Neural progenitor cell (in vitro differentiated cells): ENCODE data around the gene CREBRF. TPM values are rescaled to one million over a fixed set of nuclear protein-coding genes. Genes with fewer than 3 reads are reported as not detected.

ENCODE experiments used
- DNase-seq: peaks from one replicate; pipeline ENCODE4 v3.0.0-alpha.2; 2016; ENCODE audit warnings: low spot score
- H2AFZ ChIP-seq: fragments of 200-600 bp; sonication (generic); replicated peaks from 2 replicates; pipeline ENCODE4 v1.6.1; 2016; ENCODE audit warnings: antibody characterized with exemption
- H3F3A ChIP-seq: fragments of 200-600 bp; sonication (generic); 2 replicates; pipeline ENCODE4 v1.6.1; 2016; ENCODE audit warnings: antibody characterized with exemption, low read depth
- H3K27ac ChIP-seq: fragments of 200-600 bp; sonication (generic); 2 replicates; pipeline ENCODE4 v1.5.1; 2016; ENCODE audit warnings: mild to moderate bottlenecking
- H3K27me3 ChIP-seq: fragments of 200-600 bp; sonication (generic); 2 replicates; pipeline ENCODE4 v1.6.1; 2016; ENCODE audit warnings: mild to moderate bottlenecking, moderate library complexity
- H3K36me3 ChIP-seq: fragments of 200-600 bp; sonication (generic); 2 replicates; pipeline ENCODE4 v1.5.1; 2016
- H3K4me1 ChIP-seq: fragments of 200-600 bp; sonication (generic); 2 replicates; pipeline ENCODE4 v1.6.1; 2016; ENCODE audit warnings: mixed run types
- H3K4me2 ChIP-seq: fragments of 200-600 bp; sonication (generic); 2 replicates; pipeline ENCODE4 v1.6.1; 2016
- H3K4me3 ChIP-seq: fragments of 200-600 bp; sonication (generic); 2 replicates; pipeline ENCODE4 v1.5.1; 2016
- H3K79me2 ChIP-seq: fragments of 200-600 bp; sonication (generic); 2 replicates; pipeline ENCODE4 v1.6.1; 2016; ENCODE audit warnings: low read depth
- H3K9ac ChIP-seq: fragments of 200-600 bp; sonication (generic); 2 replicates; pipeline ENCODE4 v1.6.1; 2016
- H3K9me3 ChIP-seq: fragments of 200-600 bp; sonication (generic); 2 replicates; pipeline ENCODE4 v1.5.1; 2016; ENCODE audit warnings: low read depth
- H4K20me1 ChIP-seq: fragments of 200-600 bp; sonication (generic); 2 replicates; pipeline ENCODE4 v1.6.1; 2016; ENCODE audit warnings: low read depth
- H3K27ac Mint-ChIP-seq: 3 replicates; pipeline ENCODE4 v1.8.0; 2021; ENCODE audit warnings: mixed read lengths
- H3K27me3 Mint-ChIP-seq: 2 replicates; pipeline ENCODE4 v1.8.0; 2022; ENCODE audit warnings: low read depth, mild to moderate bottlenecking, inconsistent platforms, moderate library complexity, mixed read lengths; ENCODE audit not compliant: insufficient read depth
- H3K36me3 Mint-ChIP-seq: 3 replicates; pipeline ENCODE4 v1.8.0; 2021; ENCODE audit warnings: mixed read lengths
- H3K4me1 Mint-ChIP-seq: 3 replicates; pipeline ENCODE4 v1.8.0; 2021; ENCODE audit warnings: mixed read lengths
- H3K4me3 Mint-ChIP-seq: 3 replicates; pipeline ENCODE4 v1.8.0; 2021; ENCODE audit warnings: mild to moderate bottlenecking, moderate library complexity, mixed read lengths
- H3K9me3 Mint-ChIP-seq: 3 replicates; pipeline ENCODE4 v1.8.0; 2020; ENCODE audit warnings: mixed read lengths
- EZH2 ChIP-seq: fragments of 200-600 bp; sonication (generic); IDR thresholded peaks from 2 replicates; pipeline ENCODE4 v1.6.1; 2017; ENCODE audit warnings: antibody characterized with exemption, mild to moderate bottlenecking, moderate library complexity
- EZH2phosphoT487 ChIP-seq: fragments of 200-600 bp; sonication (generic); IDR thresholded peaks from 2 replicates; pipeline ENCODE4 v1.6.1; 2017; ENCODE audit warnings: antibody characterized with exemption
- total RNA-seq: library from RNA; depleted of rRNA; stranded (reverse); fragments of >200 nt; gene quantifications from 2 replicates; pipeline ENCODE4 v1.2.3, GENCODE V29; 2015; ENCODE audit warnings: low replicate concordance
- TF ChIP-seq, protein P1 (sequence below): fragments of 200-600 bp; sonication (generic); IDR thresholded peaks from 2 replicates; pipeline ENCODE4 v1.5.1; 2017; ENCODE audit warnings: antibody characterized with exemption, mild to moderate bottlenecking

Gene CREBRF
- total RNA-seq, 1 donor from 2014 or later: 14.3 TPM

DNA sequence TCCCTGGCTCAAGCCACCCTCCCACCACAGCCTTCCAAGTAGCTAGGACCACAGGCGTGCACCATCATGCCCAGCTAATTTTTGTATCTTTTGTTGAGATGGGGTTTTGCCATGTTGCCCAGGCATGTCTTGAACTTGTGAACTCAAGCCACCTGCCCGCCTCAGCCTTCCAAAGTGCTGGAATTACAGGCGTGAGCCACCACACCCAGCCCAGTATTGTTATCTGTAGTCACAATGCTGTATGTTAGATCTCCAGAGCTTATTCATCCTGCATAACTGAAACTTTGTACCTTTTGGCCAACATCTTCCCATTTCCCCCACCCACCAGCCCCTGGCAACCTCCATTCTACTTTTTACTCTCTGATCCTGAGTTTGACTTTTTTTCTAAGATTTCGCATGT is 37.5 kb downstream of the CREBRF start:
- Histone ChIP-seq H3K9me3 (no peaks in the 10 kb centered on the region), H3K4me1 (peaks cover 18% of the 10 kb centered on the region), H4K20me1 (peaks cover 8% of the 10 kb centered on the region), H3K4me3 (no peak overlapping the region), H3K36me3 (no peaks in the 10 kb centered on the region), H3K79me2 (no peaks in the 10 kb centered on the region), H3F3A (peaks cover 12% of the 10 kb centered on the region), H2AFZ (no peak overlapping the region), H3K4me2 (no peak overlapping the region), H3K27me3 (no peaks in the 10 kb centered on the region), H3K9ac (no peak overlapping the region), H3K27ac (no peak overlapping the region)
- Mint-ChIP-seq H3K4me3 (no peak overlapping the region), H3K9me3 (no peaks in the 10 kb centered on the region), H3K36me3 (no peaks in the 10 kb centered on the region), H3K27ac (no peak overlapping the region), H3K27me3 (no peaks in the 10 kb centered on the region), H3K4me1 (no peaks in the 10 kb centered on the region)
- TF ChIP-seq EZH2 (no peak), EZH2phosphoT487 (no peak)
- TF ChIP-seq, protein P1, sequence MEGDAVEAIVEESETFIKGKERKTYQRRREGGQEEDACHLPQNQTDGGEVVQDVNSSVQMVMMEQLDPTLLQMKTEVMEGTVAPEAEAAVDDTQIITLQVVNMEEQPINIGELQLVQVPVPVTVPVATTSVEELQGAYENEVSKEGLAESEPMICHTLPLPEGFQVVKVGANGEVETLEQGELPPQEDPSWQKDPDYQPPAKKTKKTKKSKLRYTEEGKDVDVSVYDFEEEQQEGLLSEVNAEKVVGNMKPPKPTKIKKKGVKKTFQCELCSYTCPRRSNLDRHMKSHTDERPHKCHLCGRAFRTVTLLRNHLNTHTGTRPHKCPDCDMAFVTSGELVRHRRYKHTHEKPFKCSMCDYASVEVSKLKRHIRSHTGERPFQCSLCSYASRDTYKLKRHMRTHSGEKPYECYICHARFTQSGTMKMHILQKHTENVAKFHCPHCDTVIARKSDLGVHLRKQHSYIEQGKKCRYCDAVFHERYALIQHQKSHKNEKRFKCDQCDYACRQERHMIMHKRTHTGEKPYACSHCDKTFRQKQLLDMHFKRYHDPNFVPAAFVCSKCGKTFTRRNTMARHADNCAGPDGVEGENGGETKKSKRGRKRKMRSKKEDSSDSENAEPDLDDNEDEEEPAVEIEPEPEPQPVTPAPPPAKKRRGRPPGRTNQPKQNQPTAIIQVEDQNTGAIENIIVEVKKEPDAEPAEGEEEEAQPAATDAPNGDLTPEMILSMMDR: no peak
- no peak for DNase-seq

DNA sequence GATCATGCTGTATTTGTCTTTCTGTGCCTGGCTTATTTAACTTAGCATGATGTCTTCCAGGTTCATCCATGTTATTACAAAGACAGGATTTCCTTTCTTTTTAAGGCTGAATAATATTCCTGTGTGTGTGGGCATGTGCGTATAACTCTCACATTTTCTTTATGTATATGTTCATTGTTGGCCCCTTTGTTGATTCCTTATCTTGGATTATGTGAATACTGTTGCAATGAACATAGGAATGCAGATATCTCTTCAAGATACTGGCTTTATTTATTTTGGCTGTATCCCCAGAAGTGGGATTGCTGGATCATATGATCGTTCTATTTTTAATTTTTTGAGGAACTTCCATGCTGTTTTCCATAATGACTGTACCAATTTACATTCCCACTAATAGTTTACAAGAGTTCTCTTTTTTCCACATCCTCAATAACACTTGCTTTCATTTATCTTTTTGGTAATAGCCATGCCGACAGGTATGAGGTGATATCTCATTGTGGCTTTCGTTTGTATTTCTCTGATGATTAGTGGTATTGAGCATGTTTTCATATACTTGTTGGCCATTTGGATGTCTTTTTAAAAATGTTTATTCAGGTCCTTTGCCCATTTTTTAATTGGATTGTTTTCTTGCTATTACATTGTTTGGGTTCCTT is 38.0 kb downstream of the CREBRF start:
- no peak for TF ChIP-seq EZH2phosphoT487
- TF ChIP-seq EZH2: no peak
- TF ChIP-seq, protein P1: no peak
- H3K4me3 Mint-ChIP-seq: no peak overlapping the region
- H3K9me3 ChIP-seq: no peaks in the 10 kb centered on the region
- no peaks in the 10 kb centered on the region for H3K27me3 ChIP-seq
- no peak overlapping the region for H3K4me3 ChIP-seq
- peaks cover 12% of the 10 kb centered on the region for H3F3A ChIP-seq
- no peak overlapping the region for H3K27ac ChIP-seq
- H3K79me2 ChIP-seq: no peaks in the 10 kb centered on the region
- H4K20me1 ChIP-seq: peaks cover 8% of the 10 kb centered on the region
- no peak overlapping the region for H2AFZ ChIP-seq
- H3K9ac ChIP-seq: no peak overlapping the region
- no peaks in the 10 kb centered on the region for H3K9me3 Mint-ChIP-seq
- no peaks in the 10 kb centered on the region for H3K4me1 Mint-ChIP-seq
- H3K4me2 ChIP-seq: no peak overlapping the region
- H3K27me3 Mint-ChIP-seq: no peaks in the 10 kb centered on the region
- H3K27ac Mint-ChIP-seq: no peak overlapping the region
- DNase-seq: no peak
- H3K36me3 ChIP-seq: no peaks in the 10 kb centered on the region
- H3K4me1 ChIP-seq: peaks cover 18% of the 10 kb centered on the region
- H3K36me3 Mint-ChIP-seq: no peaks in the 10 kb centered on the region

DNA sequence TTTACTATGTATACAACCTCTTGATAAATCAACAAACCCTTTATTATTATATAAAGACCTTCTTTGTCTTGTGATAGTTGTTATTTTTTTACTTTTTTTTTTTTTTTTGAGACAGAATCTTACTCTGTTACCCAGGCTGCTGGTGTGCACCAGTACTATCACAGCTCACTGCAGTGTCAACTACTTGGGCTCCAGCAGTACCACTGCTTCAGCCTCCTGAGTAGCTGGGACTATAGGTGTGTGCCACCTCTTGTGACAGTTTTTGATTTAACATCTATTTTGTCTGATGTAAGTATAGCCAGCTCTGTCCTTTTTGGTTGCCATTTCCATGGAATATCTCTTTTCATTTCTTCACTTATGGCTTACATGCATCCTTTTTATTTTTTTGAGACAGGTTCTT is 42.6 kb downstream of the CREBRF start:
- TF ChIP-seq, protein P1: no peak
- no peak for TF ChIP-seq EZH2
- TF ChIP-seq EZH2phosphoT487: no peak
- H3K27me3 ChIP-seq: no peaks in the 10 kb centered on the region
- no peak overlapping the region for H3K9ac ChIP-seq
- Mint-ChIP-seq H3K4me3 (no peak overlapping the region), H3K36me3 (peaks cover 3% of the 10 kb centered on the region), H3K27ac (no peak overlapping the region), H3K9me3 (peaks cover 3% of the 10 kb centered on the region), H3K27me3 (no peaks in the 10 kb centered on the region), H3K4me1 (no peaks in the 10 kb centered on the region)
- no peaks in the 10 kb centered on the region for H4K20me1 ChIP-seq
- H3K4me2 ChIP-seq: no peak overlapping the region
- H3K27ac ChIP-seq: no peak overlapping the region
- no peak overlapping the region for H2AFZ ChIP-seq
- H3F3A ChIP-seq: no peaks in the 10 kb centered on the region
- no peaks in the 10 kb centered on the region for H3K36me3 ChIP-seq
- no peaks in the 10 kb centered on the region for H3K9me3 ChIP-seq
- H3K4me1 ChIP-seq: no peaks in the 10 kb centered on the region
- no peak for DNase-seq
- H3K79me2 ChIP-seq: no peaks in the 10 kb centered on the region
- no peak overlapping the region for H3K4me3 ChIP-seq
